ENCODE results near the gene CATSPERB. TPM values are rescaled to one million over a fixed set of nuclear protein-coding genes. Genes with fewer than 3 reads are reported as not detected.

Gene CATSPERB
- total RNA-seq, 1 experiment from 2014 or later, result 2.1 TPM

- H3K9me3 ChIP-seq, result no peaks in the 10 kb centered on the region
These were observed 24.9 kb downstream of the CATSPERB start for GRCh38 chr14:91706996-91707395.

GRCh38 chr14:91694643-91695042 lies 37.2 kb downstream of the CATSPERB start:
- DNase-seq, result no peak
- Histone ChIP-seq H3K4me1 (no peaks in the 10 kb centered on the region), H3K27me3 (replicated peaks; ENCODE audit: control insufficient read depth, insufficient read depth, low read length) (no peaks in the 10 kb centered on the region), H3K9me3 (0 out of 2 replicates have a peak, but pooled peaks cover 11% of the 10 kb centered on the region), H3K4me3 (ENCODE audit: low read depth, low read length) (no peak overlapping the region), H3K36me3 (ENCODE audit: control insufficient read depth, insufficient read depth, low read length) (no peaks in the 10 kb centered on the region)
- intact Hi-C loops (cut with micrococcal nuclease; ENCODE audit: unreplicated experiment), result no loop called here
- POLR2A ChIA-PET, result no interaction called here
- H3K4me3 Mint-ChIP-seq (ENCODE audit: unreplicated experiment), result no peak overlapping the region
- no TSS peak for BruUV-seq (replicated peaks)
- CTCF ChIA-PET, result no interaction called here
- peaks cover 31% of the 10 kb centered on the region for H3K9me3 Mint-ChIP-seq (ENCODE audit: unreplicated experiment)
- no peaks in the 10 kb centered on the region for H3K4me1 Mint-ChIP-seq (ENCODE audit: low read depth, unreplicated experiment)
- no peaks in the 10 kb centered on the region for H3K36me3 Mint-ChIP-seq (ENCODE audit: insufficient read depth, unreplicated experiment)
- no peak overlapping the region for H3K27ac Mint-ChIP-seq (ENCODE audit: unreplicated experiment)
- TF ChIP-seq CTCF (IDR thresholded peaks at IDR 0.05; ENCODE audit: insufficient read depth in 1 of 2, low read depth in 1 of 2, low read length in 1 of 2, severe bottlenecking in 1 of 2, unreplicated experiment in 1 of 2), result no peak
- H3K27me3 Mint-ChIP-seq (ENCODE audit: insufficient read depth, unreplicated experiment), result peaks cover 4% of the 10 kb centered on the region

More at GRCh38 chr14:91706996-91707395, 24.9 kb downstream of the CATSPERB start:
- no TSS peak for BruUV-seq (replicated peaks)
- H3K4me1 Mint-ChIP-seq (ENCODE audit: low read depth, unreplicated experiment), result no peaks in the 10 kb centered on the region
- peaks cover 10% of the 10 kb centered on the region for H3K9me3 Mint-ChIP-seq (ENCODE audit: unreplicated experiment)
- Histone ChIP-seq H3K4me1 (no peaks in the 10 kb centered on the region), H3K4me3 (ENCODE audit: low read depth, low read length) (no peak overlapping the region), H3K27me3 (replicated peaks; ENCODE audit: control insufficient read depth, insufficient read depth, low read length) (no peaks in the 10 kb centered on the region), H3K36me3 (ENCODE audit: control insufficient read depth, insufficient read depth, low read length) (no peaks in the 10 kb centered on the region)
- no peaks in the 10 kb centered on the region for H3K36me3 Mint-ChIP-seq (ENCODE audit: insufficient read depth, unreplicated experiment)
- DNase-seq, result no peak
- no peak overlapping the region for H3K27ac Mint-ChIP-seq (ENCODE audit: unreplicated experiment)
- CTCF ChIA-PET, result no interaction called here
- peaks cover 2% of the 10 kb centered on the region for H3K27me3 Mint-ChIP-seq (ENCODE audit: insufficient read depth, unreplicated experiment)
- intact Hi-C loops (cut with micrococcal nuclease; ENCODE audit: unreplicated experiment), result no loop called here
- no peak overlapping the region for H3K4me3 Mint-ChIP-seq (ENCODE audit: unreplicated experiment)
- POLR2A ChIA-PET, result no interaction called here
- no peak for TF ChIP-seq CTCF (IDR thresholded peaks at IDR 0.05; ENCODE audit: insufficient read depth in 1 of 2, low read depth in 1 of 2, low read length in 1 of 2, severe bottlenecking in 1 of 2, unreplicated experiment in 1 of 2)

- no peak for DNase-seq
- ChIA-PET CTCF (no interaction called here), POLR2A (no interaction called here)
- Mint-ChIP-seq H3K27ac (ENCODE audit: unreplicated experiment) (no peak overlapping the region), H3K36me3 (ENCODE audit: insufficient read depth, unreplicated experiment) (no peaks in the 10 kb centered on the region), H3K4me3 (ENCODE audit: unreplicated experiment) (no peak overlapping the region), H3K9me3 (ENCODE audit: unreplicated experiment) (peaks cover 36% of the 10 kb centered on the region), H3K27me3 (ENCODE audit: insufficient read depth, unreplicated experiment) (peaks cover 4% of the 10 kb centered on the region), H3K4me1 (ENCODE audit: low read depth, unreplicated experiment) (no peaks in the 10 kb centered on the region)
- Histone ChIP-seq H3K27me3 (replicated peaks; ENCODE audit: control insufficient read depth, insufficient read depth, low read length) (no peaks in the 10 kb centered on the region), H3K36me3 (ENCODE audit: control insufficient read depth, insufficient read depth, low read length) (no peaks in the 10 kb centered on the region), H3K4me3 (ENCODE audit: low read depth, low read length) (no peak overlapping the region), H3K9me3 (0 out of 2 replicates have a peak, but pooled peaks cover 11% of the 10 kb centered on the region), H3K4me1 (no peaks in the 10 kb centered on the region)
- BruUV-seq (replicated peaks), result no TSS peak
- intact Hi-C loops (cut with micrococcal nuclease; ENCODE audit: unreplicated experiment), result no loop called here
- no peak for TF ChIP-seq CTCF (IDR thresholded peaks at IDR 0.05; ENCODE audit: insufficient read depth in 1 of 2, low read depth in 1 of 2, low read length in 1 of 2, severe bottlenecking in 1 of 2, unreplicated experiment in 1 of 2)
These were observed 38.5 kb downstream of the CATSPERB start for GRCh38 chr14:91693346-91693745.

All from Caco-2 (cell line).